GM12891 (cell line): ENCODE results near the gene CYP2C18.

Experiments
- PAX5 ChIP-seq: IDR thresholded peaks from 2 replicates; pipeline ENCODE4 v1.6.1; 2011; ENCODE audit warnings: low read length, moderate library complexity, mild to moderate bottlenecking; ENCODE audit not compliant: insufficient read depth, severe bottlenecking
- POLR2A ChIP-seq: IDR thresholded peaks from 2 replicates; pipeline ENCODE4 v1.6.1; 2011; ENCODE audit warnings: low read depth, low read length, control low read depth
- POLR2AphosphoS5 ChIP-seq: IDR thresholded peaks from 2 replicates; pipeline ENCODE4 v1.6.1; 2011; ENCODE audit warnings: low read depth, low read length, control low read depth
- SPI1 ChIP-seq: IDR thresholded peaks from 2 replicates; pipeline ENCODE4 v1.6.1; 2011; ENCODE audit warnings: low read depth, low read length, control low read depth
- TAF1 ChIP-seq: IDR thresholded peaks from 2 replicates; pipeline ENCODE4 v1.6.1; 2011; ENCODE audit warnings: low read depth, low read length, control low read depth

DNA sequence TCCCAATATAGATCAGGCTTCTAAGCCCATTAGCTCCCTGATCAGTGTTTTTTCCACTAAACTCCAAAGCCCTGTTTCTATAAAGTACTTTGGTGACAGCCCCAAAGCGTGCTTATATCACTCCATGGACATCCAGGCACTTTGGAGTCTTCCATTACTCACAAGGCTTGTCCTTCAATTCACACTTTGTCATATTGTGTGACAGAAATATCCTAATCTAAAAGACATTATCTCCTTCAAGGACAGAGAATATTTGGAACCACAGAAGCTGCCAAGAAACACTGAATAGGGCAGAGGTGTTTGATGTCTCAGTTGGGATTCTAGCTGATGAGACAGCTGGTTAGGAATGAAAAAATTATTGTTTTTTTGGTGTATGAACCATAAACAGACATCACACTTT is 97.3 kb downstream of the CYP2C18 start:
- TF ChIP-seq POLR2AphosphoS5 (no peak), POLR2A (no peak), TAF1 (no peak), SPI1 (no peak), PAX5 (no peak)
